ENCODE measurements around the gene ARHGEF28.

ARHGEF28 gene

DNA sequence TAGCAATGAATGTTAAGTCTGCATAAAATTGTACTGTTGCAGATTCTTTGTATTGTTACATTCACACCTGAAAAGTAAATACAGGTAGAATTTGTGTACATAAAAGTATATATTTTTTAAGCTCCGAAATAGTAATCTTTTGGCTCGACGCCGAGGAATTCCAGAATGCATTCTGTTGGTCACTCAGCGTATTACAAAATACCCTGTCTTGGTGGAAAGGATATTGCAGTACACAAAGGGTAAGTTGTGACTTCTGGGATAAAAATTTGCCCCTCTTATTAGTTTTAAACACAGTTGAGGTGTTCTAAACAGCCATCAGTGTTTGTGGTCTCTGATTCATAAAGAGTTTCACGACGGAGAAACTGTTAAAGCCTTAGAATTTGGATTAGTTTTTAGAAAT lies 257.6 kb downstream of the ARHGEF28 start:
- no peak for DNase-seq

DNA sequence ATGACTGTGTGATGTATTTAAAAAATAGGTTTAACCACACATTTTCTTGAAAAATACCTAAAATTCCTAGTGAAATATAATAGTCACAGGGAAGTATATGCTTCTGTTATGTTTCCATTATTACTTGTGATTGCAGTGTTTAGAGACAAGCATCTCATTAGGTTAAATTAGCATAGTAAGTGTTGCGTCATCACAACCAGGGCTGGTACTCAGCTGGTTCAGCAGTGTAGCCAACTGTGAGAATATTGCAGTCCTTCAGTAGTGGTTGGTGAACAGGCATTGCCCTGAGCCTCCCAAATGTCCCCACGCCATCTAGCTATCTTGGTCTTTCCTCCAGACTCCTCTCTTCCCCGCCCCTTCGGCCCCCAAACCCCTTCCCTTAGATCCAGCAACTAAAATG lies 261.7 kb downstream of the ARHGEF28 start:
- no peak for DNase-seq

DNA sequence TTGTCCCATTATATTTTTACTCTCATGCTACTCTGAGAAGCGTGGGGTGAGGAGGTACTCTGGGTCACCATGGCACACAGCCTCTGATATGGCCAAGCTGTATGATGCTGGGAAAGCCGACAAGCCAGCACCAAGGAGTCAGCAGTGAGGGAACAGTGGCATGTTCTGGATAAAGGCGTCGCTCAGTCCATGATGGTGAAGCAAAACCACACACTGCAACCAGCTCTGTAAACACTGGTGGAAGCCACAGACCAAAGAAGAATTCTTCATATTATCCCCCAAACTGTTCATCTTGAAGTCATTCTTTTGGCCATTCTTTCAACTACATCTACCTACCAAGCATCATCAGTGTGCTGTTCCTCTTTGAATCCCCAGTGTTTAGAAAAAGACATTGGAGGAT lies 264.6 kb downstream of the ARHGEF28 start:
- no peak for DNase-seq

DNA sequence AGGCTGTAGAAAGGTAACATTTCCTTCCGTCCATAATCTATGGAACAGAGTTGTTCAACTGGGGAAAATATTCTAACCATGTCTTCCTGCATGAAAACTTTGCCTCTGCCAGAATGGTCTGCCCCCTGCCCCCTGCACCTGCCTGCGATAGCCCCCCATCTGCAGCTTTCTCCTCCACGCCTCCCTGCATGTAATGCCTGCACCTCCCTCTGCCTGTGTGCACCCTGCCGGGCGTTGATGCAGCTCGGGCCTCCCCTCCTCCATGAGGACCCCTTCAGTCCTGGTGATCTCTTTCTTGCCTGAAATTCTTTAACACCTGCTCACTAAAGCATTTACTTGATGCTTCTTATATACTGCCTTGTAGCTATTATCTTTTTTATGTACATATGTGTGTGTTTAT lies 266.2 kb downstream of the ARHGEF28 start:
- no peak for DNase-seq

DNA sequence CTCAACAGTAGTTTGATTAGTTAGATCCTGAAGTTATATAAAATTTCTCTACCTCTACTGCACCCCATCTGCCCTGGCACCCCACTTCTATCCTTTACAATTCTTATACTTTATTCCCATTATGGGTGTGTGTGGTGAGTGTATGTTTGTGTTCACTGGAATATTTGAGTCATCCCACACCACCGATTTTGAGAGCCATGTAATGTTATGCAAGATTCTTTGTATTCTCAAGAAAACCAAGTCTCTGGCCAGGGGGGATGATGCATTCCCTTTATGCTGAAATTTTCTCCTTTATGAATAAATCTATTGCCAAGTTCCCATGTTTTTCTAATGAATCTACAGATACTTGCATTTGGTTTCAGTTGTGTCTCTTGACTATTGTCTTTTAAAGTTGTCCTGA lies 266.8 kb downstream of the ARHGEF28 start:
- DNase-seq: no peak

DNA sequence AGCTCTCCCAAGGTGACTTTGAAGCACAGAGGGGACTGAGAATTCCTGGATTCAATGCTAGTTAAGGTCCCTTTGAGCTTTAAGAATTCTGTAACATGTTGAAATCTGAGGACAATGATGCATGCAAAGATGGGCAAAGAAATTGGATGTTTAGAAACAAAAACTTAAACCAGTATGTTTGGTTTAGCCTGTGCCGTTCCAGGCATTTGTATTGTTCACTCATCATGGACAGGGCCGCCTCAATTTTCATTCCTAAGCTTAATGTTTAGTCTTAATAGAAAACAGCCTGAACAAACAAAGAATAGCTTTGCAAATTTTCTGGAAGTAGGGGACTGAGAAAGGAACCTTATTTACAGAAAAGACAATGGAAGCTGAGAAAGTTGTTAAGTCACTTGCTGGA lies 267.8 kb downstream of the ARHGEF28 start:
- no peak for DNase-seq

DNA sequence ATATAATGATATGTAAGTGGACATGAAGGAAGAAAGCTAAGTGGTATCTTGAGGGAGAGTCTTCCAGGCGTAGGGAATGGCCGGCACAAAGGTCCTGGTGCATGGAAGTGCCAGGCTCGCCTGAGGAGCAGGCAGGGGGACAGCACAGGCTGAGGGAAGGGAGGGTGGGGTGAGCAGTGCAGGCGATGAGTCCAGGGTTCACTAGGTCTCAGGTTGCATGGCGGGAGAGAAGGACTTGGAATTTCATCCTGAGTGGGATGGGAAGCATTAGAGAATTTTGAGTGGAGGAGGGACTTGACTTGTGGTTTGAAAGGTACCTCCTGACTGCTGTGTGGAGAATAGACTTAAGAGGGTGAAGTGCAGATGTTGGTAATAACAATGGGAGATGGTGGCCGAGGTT lies 268.9 kb downstream of the ARHGEF28 start:
- no peak for DNase-seq

DNA sequence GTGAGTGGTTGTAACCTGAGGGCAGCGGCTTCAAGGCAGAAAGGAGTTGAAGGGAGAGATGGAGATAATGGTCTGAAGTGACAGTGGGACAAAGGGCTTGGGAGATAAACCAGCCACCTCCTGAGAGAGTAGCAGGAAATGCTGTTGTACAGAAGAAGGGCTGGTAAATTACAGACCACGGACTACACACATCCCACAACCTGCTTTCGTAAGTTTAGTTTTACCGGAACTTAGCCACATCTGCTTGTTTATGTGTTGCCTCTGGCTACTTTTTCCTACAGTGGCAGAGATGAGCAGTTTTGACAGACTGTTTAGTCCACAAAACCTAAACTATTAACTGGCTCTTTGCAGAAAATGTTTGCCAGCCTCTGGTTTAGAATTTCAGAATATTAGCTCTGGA lies 269.5 kb downstream of the ARHGEF28 start:
- no peak for DNase-seq

DNA sequence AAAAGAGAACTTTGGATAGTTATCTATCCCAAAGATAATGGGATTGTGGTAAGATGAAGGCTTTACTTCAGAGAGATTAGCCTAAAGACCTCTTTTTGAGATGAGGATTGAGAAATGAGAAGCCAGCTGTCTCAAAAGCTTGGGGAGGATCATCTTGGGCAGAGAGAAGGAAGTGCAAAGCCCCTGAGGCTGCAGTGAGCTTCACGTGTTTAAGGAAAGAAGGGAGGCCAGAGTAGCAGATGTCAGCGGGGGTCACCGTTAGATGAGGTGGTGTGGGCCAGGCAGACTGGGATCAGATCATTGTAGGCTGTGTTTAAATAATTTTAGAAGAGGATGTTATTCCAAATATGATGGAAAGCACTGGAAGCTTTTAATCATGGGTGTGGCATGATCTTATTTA lies 270.1 kb downstream of the ARHGEF28 start:
- DNase-seq: no peak

DNA sequence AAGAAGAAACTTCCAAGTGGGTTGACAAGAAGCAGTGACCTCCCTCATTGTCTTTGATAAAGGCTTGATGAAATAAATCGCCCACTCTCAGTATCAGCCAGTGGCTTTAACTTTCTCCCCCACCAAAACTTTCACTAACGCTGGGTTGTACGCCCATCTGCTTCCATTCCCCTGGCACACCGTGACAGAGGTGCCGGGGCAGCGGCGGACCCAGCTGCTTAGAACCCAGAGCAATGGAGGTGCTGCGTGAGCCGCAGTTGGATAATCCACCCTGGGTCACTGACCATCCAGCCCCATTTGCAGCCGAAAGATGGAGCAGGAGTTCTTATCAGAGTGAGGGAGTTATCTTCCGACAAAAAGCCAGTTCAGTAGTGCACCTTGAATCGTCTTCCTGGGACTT lies 270.7 kb downstream of the ARHGEF28 start:
- no peak for DNase-seq

DNA sequence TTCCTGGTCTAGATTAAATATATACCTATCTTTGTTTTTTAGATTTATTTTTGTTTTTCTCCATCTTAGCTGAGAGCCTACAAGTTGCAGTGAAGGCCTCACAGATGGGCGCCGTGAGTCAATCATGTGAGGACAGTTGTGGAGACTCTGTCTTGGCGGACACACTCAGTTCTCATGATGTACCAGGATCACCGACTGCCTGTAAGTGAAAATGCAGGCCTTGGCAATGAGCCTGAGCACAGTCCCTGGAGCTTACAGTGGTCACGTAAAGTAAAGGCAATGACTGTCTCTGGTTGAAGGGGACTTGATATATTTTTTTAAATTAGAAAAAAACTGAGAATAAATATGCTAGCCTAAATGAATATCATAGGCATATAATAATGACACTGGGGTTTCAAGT lies 271.9 kb downstream of the ARHGEF28 start:
- no peak for DNase-seq

DNA sequence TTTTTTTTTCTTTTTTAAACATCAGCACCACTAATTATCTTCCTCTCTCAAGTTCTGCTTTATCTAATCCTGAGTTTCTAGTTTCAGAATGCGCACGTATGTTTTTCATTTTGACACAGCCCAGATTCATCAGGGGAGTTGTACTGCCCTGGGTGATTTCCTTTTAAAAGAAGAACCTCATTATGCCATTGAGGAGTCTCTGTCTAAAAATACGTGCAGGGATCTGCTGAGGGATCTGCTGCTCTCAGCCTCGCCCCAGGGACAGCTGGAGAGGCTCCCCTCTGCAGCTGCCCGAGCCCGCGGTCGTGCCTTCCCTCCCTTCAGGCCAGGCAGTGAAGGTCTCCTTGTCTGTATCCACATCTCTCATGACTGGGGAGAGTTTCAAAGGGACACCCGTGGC lies 273.1 kb downstream of the ARHGEF28 start:
- no peak for DNase-seq

DNA sequence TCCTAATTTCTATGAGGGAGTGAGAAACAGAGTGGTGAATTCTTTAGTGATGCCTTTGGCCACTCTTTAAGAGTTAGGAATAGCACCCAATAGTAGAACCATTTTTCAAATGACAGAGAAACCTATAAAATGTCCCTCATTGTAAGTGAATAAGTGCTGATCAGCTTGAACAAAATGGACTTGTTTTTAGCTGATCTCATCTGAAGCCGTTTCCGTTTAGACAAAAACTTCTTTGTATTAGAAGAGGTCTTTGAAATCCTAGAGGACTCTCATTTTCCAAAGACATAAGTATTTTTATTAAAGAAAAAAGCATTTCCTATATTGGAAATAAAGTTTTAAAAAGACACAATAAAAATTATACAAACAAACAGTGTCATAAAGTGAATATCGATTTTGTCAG lies 273.9 kb downstream of the ARHGEF28 start:
- no peak for DNase-seq

DNA sequence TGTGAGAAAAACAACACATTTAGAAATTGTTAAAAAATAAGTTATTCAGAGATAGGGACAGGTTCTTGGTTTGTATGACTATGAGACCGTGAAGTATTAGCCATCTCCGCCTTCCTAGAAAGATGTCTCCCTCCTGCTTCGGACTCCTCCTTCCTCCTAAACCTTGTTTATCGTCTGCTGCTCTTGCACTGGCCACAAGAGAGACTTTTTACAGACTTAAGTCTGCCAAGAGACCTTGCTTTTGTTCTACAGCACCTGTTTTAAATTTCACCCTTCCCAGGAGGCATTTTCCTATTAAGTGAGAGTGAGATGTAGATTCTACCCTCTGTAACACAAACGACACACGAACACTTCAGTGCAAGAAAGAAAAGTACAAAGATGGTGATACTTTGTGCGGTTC lies 274.6 kb downstream of the ARHGEF28 start:
- no peak for DNase-seq

DNA sequence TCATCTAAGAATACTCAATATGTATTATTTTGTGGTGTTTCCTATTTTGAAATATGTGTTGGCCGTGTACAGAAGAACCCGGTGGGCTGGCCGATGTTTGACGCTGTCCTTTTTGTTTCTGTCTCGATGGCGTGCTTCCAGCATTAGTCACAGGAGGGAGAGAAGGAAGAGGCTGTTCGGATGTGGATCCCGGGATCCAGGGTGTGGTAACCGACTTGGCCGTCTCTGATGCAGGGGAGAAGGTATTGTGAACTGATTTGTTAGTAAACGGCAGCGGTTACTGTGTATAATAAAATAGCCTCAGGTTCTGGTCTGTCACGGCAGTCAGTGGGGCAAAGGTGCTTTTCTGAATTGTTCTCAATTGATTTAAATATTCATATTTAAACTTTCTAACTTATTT lies 275.0 kb downstream of the ARHGEF28 start:
- no peak for DNase-seq

DNA sequence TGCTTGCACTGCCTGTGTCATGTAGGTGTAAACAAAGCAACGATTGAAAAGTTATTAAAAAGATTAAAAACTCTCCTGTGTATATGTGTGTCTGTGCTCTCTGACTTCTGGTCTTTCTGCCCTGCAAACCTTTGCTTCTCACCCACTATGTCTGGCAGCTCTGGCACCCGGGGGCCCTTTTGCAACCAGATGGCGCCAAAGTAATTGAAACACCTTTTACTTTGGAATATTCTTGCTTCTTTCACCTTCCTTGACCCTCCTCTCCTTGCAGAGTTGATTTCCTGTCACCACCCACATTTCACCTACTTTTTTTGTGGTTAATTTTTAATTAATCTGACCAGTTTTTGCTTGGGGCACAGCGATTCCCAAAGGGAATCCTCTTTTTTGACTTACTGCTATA lies 275.5 kb downstream of the ARHGEF28 start:
- DNase-seq: no peak

DNA sequence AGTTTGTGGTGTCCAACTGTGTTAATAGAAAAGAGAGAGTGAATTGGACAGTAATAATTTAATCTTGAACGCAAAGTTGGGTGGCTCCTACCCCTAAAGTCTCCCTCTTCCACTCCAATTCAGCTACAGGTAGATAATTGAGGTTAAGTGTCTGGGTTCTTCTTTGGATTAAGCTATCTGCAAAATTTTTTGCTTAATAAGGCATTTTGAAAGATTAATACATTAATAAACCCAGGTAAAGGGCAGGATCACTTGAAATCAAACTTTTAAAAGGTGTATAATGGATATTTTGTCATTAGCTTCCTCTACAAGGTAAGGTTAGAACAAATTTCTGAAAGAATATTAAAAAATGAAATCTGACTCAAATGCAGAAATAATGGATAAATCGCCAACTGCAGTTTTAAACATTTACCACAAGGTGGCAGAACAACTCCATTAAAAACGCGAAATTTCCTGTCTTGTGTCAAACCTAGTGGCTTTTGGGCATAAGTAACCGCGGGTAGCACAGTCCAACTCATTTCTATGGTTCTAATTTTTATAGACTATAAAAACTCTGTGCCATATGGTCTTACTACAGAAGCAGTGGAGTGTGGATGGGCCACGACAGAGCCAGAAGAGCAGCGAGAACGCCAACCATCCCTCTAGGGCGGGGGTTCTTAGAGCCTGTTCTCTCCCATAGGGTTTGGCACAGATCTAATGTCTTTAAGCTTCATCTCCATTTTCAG lies 276.5 kb downstream of the ARHGEF28 start:
- no peak for DNase-seq

DNA sequence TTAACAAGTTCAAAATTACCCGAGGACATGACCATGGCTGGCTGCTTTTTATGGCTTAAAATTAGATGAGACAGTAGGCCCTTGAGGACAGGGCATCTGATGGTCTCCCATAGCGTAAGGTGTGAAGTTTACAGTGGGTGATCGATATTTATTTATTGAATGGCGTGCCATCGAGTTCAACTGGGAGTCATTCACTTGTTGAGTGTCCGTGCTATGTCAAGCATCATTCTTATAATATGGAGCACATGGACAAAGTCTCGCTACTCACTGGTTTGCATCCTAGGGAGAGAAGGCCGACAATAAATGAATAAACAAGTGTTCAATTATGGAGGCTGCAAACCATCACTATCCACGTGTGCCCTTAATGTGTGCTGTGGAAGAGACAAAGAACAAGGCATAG lies 277.2 kb downstream of the ARHGEF28 start:
- no peak for DNase-seq

DNA sequence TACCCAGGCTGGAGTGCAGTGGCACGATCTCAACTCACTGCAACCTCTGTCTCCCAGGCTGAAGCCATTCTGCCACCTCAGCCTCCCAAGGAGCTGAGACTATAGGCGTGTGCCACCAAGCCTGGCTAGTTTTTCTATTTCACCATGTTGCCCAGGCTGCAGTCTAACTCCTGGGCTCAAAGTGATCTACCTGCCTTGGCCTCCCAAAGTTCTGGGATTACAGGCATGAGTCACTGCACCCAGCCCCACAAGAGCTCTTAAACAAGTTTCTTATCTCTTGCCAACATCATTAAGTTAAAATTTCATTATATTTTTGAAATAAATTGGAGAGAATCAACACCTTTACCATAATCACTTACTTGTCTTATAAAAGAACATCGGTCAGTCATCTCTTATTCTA lies 280.3 kb downstream of the ARHGEF28 start:
- DNase-seq: no peak

DNA sequence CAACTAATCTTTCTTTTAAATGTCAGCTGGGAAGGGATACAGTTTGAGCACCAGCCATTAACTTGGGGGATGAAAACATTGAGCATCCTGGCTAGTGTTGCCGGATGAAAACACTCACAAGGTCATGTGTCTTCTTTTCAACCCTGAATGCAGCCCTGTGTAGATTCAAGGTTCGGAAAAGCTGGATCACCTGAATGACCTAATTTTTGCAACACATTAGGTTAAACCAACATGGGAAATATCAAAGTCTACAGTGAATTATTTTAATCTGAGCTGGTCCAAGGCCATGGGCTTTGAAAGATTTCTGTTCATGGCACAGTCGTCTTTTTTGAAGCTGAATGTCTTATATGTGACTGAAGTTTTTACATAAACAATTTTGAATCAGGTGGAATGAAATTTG lies 281.2 kb downstream of the ARHGEF28 start:
- DNase-seq: no peak

DNA sequence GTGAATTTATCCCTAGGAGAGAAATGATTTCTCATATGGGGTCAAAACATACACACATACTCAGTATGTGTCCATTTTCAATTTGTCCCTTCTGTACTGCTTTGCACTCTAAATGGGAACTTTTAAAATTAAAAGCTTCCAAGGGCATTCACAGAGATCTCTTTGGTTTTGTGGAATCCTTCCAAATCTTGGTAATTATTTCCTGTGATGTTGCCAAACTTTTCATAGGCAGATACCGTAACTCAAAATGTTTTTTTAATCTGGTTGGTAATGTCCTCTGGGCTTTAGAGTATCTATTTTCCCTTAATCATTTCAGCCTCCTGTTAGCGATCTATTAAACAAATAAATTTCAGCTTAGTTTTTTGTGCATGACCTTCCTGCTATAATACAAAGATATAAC lies 282.4 kb downstream of the ARHGEF28 start:
- no peak for DNase-seq

DNA sequence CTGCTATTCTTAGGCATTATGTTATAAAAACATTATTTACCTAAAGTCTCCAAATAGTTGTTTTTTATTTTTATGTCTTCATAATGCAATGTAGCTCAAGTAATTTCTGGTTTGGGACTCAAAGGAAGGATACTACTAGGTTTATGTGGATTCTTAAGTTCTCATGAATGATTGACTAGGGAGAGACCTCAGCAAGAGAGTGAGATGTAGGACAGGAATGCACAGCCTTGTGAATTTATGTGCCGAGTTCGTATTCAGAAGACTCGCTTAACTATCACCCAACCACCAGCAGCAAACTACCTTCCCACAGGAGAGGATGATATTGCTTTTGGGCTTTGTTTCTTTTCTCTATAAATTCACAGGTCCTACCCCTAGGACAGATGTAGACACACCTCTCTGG lies 282.9 kb downstream of the ARHGEF28 start:
- DNase-seq: no peak

DNA sequence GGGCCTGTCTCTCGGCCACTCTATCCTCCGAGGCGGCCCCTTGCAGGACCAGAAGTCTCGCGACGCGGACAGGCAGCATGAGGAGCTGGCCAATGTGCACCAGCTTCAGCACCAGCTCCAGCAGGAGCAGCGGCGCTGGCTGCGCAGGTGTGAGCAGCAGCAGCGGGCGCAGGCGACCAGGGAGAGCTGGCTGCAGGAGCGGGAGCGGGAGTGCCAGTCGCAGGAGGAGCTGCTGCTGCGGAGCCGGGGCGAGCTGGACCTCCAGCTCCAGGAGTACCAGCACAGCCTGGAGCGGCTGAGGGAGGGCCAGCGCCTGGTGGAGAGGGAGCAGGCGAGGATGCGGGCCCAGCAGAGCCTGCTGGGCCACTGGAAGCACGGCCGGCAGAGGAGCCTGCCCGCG lies 283.5 kb downstream of the ARHGEF28 start:
- DNase-seq: no peak

DNA sequence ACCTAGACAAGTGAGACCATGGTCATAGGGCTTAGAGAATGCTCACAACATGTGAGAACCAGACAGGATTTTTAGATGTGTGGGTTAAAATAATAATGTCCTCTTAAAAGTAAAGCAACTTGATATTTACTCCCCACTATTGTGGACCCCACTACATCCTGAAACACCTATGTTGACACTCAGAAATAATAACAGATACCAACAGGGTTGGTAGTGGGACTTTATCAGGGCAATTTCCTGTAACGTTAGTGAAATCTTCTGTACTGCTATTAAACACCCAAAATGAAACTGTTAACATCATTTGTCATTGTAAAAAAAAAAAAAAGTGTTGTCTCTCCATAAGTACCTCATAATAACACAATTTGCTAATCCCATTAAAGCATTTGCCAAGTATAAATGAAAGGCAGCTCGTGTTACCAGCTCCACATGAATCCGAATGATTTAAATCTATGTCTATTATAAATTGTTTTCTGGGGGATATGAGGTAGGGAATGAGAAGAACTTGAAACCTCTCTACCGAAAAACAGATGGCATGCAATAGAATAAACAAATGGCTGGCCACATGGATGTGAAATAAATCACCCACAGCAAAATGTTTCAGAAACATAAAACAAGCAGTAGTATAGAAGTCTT lies 285.9 kb downstream of the ARHGEF28 start:
- no peak for DNase-seq

DNA sequence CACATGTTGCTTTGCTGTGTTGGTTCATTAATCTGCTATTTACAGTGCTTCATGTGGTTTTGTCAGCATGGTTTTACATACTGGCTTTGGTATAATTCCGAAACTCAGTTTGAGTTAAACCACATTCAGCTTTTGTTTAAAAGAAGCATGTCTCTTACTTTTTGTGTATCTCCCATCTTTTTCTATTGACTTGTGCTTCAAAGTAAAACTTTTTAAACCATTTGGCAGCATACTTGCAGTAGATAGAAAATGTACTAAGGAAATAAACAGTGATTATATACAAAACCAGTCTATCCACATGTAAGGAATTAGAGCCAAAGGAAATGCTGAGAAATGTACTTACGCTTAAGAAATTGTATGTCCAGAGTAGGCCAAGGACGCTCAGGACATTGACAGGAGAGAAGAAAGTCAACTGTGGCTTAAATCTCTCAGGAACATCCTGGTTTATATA lies 286.9 kb downstream of the ARHGEF28 start:
- no peak for DNase-seq
